SU-DHL-6 (cell line): ENCODE measurements around the gene CST5.

Experiments
- H2AFZ ChIP-seq: fragments of 200-600 bp; sonication (generic); 2 replicates; pipeline ENCODE4 v1.6.1; 2014; ENCODE audit warnings: low read depth, mild to moderate bottlenecking, moderate library complexity, mixed read lengths, antibody characterized with exemption, low read length; ENCODE audit not compliant: severe bottlenecking
- H3F3A ChIP-seq: fragments of 200-600 bp; shearing (Covaris generic); 2 replicates; pipeline ENCODE4 v1.6.0; 2016; ENCODE audit warnings: antibody characterized with exemption, mild to moderate bottlenecking; ENCODE audit not compliant: insufficient read depth
- H3K27ac ChIP-seq: fragments of 200-600 bp; sonication (generic); 2 replicates; pipeline ENCODE4 v1.5.1; 2016; ENCODE audit warnings: low read depth, mild to moderate bottlenecking, low read length, moderate library complexity, mixed read lengths
- H3K27me3 ChIP-seq: fragments of 200-600 bp; sonication (generic), shearing (Covaris generic); 2 replicates; pipeline ENCODE4 v1.6.0; 2014; ENCODE audit warnings: mild to moderate bottlenecking, low read length
- H3K36me3 ChIP-seq: fragments of 200-600 bp; sonication (generic); 2 replicates; pipeline ENCODE4 v1.6.1; 2014; ENCODE audit warnings: mild to moderate bottlenecking, low read length, mixed read lengths
- H3K4me2 ChIP-seq: fragments of 300-600, 200-600 bp; shearing (Covaris generic), sonication (generic); 2 replicates; pipeline ENCODE4 v1.6.0; 2014; ENCODE audit warnings: low read length, low read depth, mild to moderate bottlenecking; ENCODE audit not compliant: poor library complexity, severe bottlenecking
- H3K4me3 ChIP-seq: fragments of 200-600 bp; sonication (generic); 2 replicates; pipeline ENCODE4 v1.5.1; 2014; ENCODE audit warnings: antibody characterized with exemption, low read length, mild to moderate bottlenecking, mixed read lengths; ENCODE audit not compliant: insufficient read depth, poor library complexity, severe bottlenecking
- H3K79me2 ChIP-seq: fragments of 200-600 bp; sonication (generic); 2 replicates; pipeline ENCODE4 v1.6.1; 2014; ENCODE audit warnings: mild to moderate bottlenecking, low read length, moderate library complexity; ENCODE audit not compliant: insufficient read depth
- H3K9ac ChIP-seq: fragments of 200-600 bp; sonication (generic); 2 replicates; pipeline ENCODE4 v1.7.0; 2014; ENCODE audit warnings: mild to moderate bottlenecking, low read length
- H3K9me2 ChIP-seq: fragments of 200-600 bp; sonication (generic); replicated peaks from 2 replicates; pipeline ENCODE4 v1.6.1; 2014; ENCODE audit warnings: low read length; ENCODE audit not compliant: insufficient read depth
- H3K9me3 ChIP-seq: fragments of 200-600 bp; sonication (generic); 2 replicates; pipeline ENCODE4 v1.6.1; 2014; ENCODE audit warnings: low read length, mixed read lengths; ENCODE audit not compliant: insufficient read depth
- H4K20me1 ChIP-seq: fragments of 200-600 bp; sonication (generic); 2 replicates; pipeline ENCODE4 v1.6.1; 2014; ENCODE audit warnings: low read depth, mild to moderate bottlenecking, antibody characterized with exemption, low read length, moderate library complexity, mixed read lengths
- CTCF ChIP-seq: fragments of 200-600 bp; sonication (generic); IDR thresholded peaks from one replicate; pipeline ENCODE4 v1.5.1; 2017; ENCODE audit warnings: antibody characterized with exemption, mild to moderate bottlenecking, low read length, moderate library complexity; ENCODE audit not compliant: insufficient read depth, poor library complexity, severe bottlenecking
- EZH2phosphoT487 ChIP-seq: fragments of 200-600 bp; sonication (generic), shearing (Covaris generic); conservative IDR thresholded peaks from 2 replicates; pipeline ENCODE4 v1.6.1; 2018; ENCODE audit warnings: mild to moderate bottlenecking, antibody characterized with exemption, low read length, moderate library complexity, mixed read lengths

The CST5 gene

GRCh38 chr20:23924751-23925150, 45.2 kb upstream of the CST5 start:
- Histone ChIP-seq H3K9ac (no peak overlapping the region), H3K9me2 (no peaks in the 10 kb centered on the region), H3K4me3 (no peak overlapping the region), H4K20me1 (no peaks in the 10 kb centered on the region), H3K79me2 (no peaks in the 10 kb centered on the region), H3K4me2 (no peak overlapping the region), H3K36me3 (no peaks in the 10 kb centered on the region), H3F3A (no peaks in the 10 kb centered on the region), H3K9me3 (no peaks in the 10 kb centered on the region), H3K27me3 (no peaks in the 10 kb centered on the region), H3K27ac (no peak overlapping the region), H2AFZ (no peak overlapping the region)
- no peak for TF ChIP-seq EZH2phosphoT487
- TF ChIP-seq CTCF = no peak

GRCh38 chr20:23923891-23924435, 44.4 kb upstream of the CST5 start:
- no peak overlapping the region for H3K4me3 ChIP-seq
- no peak overlapping the region for H2AFZ ChIP-seq
- no peak overlapping the region for H3K27ac ChIP-seq
- no peaks in the 10 kb centered on the region for H4K20me1 ChIP-seq
- no peak overlapping the region for H3K9ac ChIP-seq
- no peak overlapping the region for H3K4me2 ChIP-seq
- TF ChIP-seq EZH2phosphoT487 (no peak), CTCF (no peak)
- H3K9me2 ChIP-seq = no peaks in the 10 kb centered on the region
- no peaks in the 10 kb centered on the region for H3F3A ChIP-seq
- no peaks in the 10 kb centered on the region for H3K9me3 ChIP-seq
- no peaks in the 10 kb centered on the region for H3K36me3 ChIP-seq
- no peaks in the 10 kb centered on the region for H3K79me2 ChIP-seq
- H3K27me3 ChIP-seq = no peaks in the 10 kb centered on the region

- Histone ChIP-seq H3K79me2 (no peaks in the 10 kb centered on the region), H3K36me3 (no peaks in the 10 kb centered on the region), H2AFZ (no peak overlapping the region), H3K4me3 (no peak overlapping the region), H3F3A (no peaks in the 10 kb centered on the region), H3K9me3 (no peaks in the 10 kb centered on the region), H3K27ac (no peak overlapping the region), H3K9ac (no peak overlapping the region), H3K4me2 (no peak overlapping the region), H4K20me1 (no peaks in the 10 kb centered on the region), H3K27me3 (no peaks in the 10 kb centered on the region), H3K9me2 (no peaks in the 10 kb centered on the region)
- TF ChIP-seq CTCF (no peak), EZH2phosphoT487 (no peak)
Observed at GRCh38 chr20:23923311-23923710, 43.8 kb upstream of the CST5 start.
